HG02588 (cell line): ENCODE results near the gene TARS1.
"Not testable (repeated sequence)": the region's sequence is repeated elsewhere in the genome, so short reads cannot be mapped to it uniquely, and the experiment has no call there.

Experiments used
- ATAC-seq: cut with Tn5 transposase; IDR thresholded peaks from one replicate; pipeline ENCODE4 v1.9.1; 2021; ENCODE audit warnings: mild to moderate bottlenecking, moderate library complexity; ENCODE audit not compliant: unreplicated experiment

TARS1 gene

GRCh38 chr5:33482335-33482734 is 41.6 kb downstream of the TARS1 start:
- no peak for ATAC-seq

DNA sequence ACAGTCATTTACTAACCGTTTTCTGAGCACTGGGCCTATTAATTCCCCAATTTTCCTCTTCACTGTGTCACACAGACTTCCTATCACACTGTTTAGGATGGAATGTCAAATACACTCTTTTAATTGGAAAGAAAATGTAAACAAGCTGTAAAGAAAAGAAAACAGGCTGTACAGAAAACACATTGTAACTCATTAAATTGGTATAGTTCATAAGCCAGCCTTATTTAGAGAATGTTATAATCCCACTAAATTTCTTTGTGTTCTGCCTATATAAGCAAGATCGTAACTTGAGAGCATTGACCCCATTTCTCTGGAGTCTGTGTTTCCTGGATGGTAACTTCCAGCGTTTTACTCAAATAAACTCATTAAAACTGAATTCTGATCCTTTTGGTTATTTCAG is 46.5 kb downstream of the TARS1 start:
- no peak for ATAC-seq

DNA sequence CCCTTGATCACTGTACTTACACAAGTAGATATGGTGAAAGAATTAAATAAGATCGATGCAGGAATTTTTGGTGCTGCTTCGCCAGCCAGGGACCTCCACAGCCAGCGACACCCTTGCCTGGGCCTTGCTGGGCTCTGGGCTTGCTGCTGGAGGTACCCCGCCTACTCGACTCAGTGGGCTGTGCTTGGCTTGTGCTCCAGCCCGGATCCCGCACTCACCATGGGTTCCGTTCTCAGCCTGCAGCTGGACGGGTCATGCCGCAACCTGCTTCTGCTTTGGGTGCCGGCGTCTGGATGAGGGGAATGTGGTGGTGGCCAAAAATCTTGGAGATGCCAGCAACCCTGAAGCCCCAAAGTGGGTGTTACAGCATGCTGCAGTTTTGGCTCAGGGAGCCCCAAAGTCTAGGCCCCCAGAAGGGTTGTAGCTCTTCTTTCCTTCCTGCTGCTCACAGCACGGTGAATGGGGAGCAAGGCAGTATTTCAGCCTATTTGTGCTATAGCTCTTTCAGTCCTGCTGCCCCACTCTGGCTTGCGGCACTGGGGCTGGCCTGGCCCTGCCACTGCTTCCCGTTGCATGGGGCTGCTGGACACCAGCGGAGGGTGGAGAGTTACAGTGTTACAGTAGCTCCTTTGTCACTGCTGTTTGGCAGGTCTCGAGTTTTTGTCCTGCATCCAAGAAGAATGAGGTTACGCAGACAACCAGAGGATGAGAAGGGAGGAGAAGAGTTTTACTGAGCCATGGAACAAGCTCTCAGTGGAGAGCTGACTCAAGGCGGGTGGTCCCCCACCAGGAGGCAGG is 48.0 kb downstream of the TARS1 start:
- no peak for ATAC-seq

- no peak for ATAC-seq
These were observed 48.8 kb downstream of the TARS1 start for GRCh38 chr5:33489481-33490067.

- no peak for ATAC-seq
These were observed 49.4 kb downstream of the TARS1 start for GRCh38 chr5:33490071-33490665.

GRCh38 chr5:33491941-33492340 is 51.2 kb downstream of the TARS1 start:
- no peak for ATAC-seq

DNA sequence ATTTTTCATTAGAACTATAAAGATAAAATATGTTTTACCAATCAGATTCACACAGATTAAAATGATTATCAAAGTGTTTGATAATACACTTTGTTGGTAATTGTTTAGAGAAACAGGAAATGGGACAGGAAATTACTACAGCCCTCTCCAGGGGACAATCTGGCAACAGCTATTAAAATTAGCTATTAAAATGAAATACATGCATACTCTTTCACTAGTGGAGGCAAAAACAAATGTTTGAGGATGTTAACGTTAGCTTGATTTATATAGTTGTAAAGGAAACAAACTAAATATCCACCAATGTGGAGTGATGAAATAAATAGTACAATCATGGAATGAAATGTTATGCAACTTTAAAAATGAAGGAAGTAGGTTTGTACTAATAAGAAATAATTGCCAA is 53.7 kb downstream of the TARS1 start:
- ATAC-seq = no peak

- ATAC-seq = no peak
These were observed 60.5 kb downstream of the TARS1 start for GRCh38 chr5:33501260-33501659.

DNA sequence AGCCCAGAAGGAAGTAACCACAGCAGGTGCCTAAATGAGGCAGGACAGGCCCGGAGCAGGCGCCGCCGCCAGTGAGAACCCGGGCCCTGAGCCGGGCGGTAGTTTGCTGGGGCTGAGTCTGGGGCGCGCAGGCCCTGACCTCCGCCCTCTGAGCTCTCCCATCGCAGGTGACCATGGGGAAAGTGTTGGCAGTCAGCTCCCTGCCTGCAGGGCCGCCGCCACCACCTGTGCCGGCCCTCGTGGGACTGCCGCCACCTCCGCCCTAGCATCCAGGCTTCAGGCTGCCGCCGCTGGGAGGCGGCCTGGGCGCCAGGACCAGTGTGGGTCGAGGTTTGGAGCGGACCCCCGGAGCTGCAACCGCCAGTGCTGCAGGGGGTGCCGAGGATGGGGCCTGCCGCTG is 61.1 kb downstream of the TARS1 start:
- no peak for ATAC-seq

DNA sequence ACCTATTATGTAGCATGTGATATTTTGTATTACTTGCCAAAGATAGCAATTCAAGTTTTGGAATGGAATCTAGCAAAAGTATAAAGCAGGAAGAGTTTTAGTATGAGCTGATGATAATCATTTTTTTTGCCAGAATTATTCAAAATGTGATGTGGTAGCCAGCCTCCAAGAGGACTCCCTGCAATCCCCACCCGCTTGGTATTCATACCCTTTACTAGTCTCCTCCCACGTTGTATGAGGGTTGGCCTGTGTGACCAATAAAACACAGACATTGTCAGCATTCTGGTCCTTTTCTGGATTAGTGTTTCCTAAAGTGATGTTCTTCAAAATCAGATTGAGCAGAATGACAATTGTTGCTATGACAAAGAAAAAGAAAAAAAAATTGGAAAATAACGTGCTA is 63.8 kb downstream of the TARS1 start:
- no peak for ATAC-seq

GRCh38 chr5:33507426-33507825 is 66.7 kb downstream of the TARS1 start:
- no peak for ATAC-seq

DNA sequence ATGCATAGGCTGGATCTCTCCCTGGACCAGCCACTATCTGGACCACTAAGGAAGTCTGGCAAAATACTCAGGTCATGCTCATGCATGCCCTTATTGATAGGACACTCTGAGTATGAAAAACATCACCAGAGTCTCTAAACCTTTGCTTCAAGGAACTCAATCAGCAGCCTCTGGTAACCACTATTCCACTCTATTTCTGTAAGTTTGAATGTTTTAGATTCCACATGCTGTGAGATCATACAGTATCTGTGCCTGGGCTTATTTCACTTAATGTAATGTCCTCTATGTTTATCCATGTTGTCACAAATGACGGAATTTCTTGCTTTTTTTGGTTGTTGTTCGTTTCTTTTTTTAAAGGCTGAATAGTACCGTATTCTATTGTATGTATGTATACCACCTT is 68.3 kb downstream of the TARS1 start:
- ATAC-seq = no peak

- no peak for ATAC-seq
These were observed 72.9 kb downstream of the TARS1 start for GRCh38 chr5:33513462-33514185.

- ATAC-seq = not testable (repeated sequence)
These were observed 74.6 kb downstream of the TARS1 start for GRCh38 chr5:33515366-33515765.

DNA sequence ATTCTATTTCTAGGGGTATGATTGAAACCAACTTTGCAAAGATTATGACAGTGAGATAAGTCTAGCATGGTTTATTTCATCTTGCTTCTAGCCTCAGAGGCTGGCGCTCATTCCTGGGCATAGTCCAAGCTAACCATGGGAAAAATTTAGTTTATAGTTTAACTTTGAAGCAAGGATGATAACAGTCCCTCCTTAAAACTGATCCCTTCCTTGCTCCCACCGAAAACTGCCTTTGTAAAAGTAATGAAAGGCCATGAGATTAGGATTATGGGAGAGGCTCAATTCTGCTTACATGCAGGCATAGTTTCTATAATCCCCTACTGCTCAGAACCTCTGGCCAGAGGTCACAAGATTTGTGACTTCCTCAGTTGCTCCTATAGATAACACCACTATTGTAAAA is 75.7 kb downstream of the TARS1 start:
- no peak for ATAC-seq
